MM.1S (cell line): ENCODE results near the gene TGFA.

Experiments
- DNase-seq: peaks from one replicate; pipeline ENCODE4 v3.0.0-alpha.2; 2015
- H2AFZ ChIP-seq: fragments of 300-600 bp; sonication (generic); 2 replicates; pipeline ENCODE4 v1.6.0; 2016; ENCODE audit warnings: antibody characterized with exemption, low read length
- H3F3A ChIP-seq: fragments of 300-600 bp; sonication (generic); 2 replicates; pipeline ENCODE4 v1.6.1; 2016; ENCODE audit warnings: mild to moderate bottlenecking, antibody characterized with exemption, low read length, moderate library complexity, mixed read lengths; ENCODE audit not compliant: insufficient read depth
- H3K27ac ChIP-seq: fragments of 300-600 bp; sonication (generic); 2 replicates; pipeline ENCODE4 v1.5.1; 2016; ENCODE audit warnings: mild to moderate bottlenecking, low read length
- H3K27me3 ChIP-seq: fragments of 300-600 bp; sonication (generic); replicated peaks from 2 replicates; pipeline ENCODE4 v1.6.0; 2016; ENCODE audit warnings: low read length; ENCODE audit not compliant: insufficient read depth
- H3K36me3 ChIP-seq: fragments of 300-600 bp; sonication (generic); replicated peaks from 2 replicates; pipeline ENCODE4 v1.6.1; 2016; ENCODE audit warnings: mild to moderate bottlenecking, low read length, mixed read lengths; ENCODE audit not compliant: insufficient read depth
- H3K4me1 ChIP-seq: fragments of 300-600 bp; sonication (generic); 2 replicates; pipeline ENCODE4 v1.6.1; 2016; ENCODE audit warnings: low read length, mixed read lengths
- H3K4me2 ChIP-seq: fragments of 300-600 bp; sonication (generic); 2 replicates; pipeline ENCODE4 v1.6.0; 2016; ENCODE audit warnings: low read depth, low read length
- H3K4me3 ChIP-seq: fragments of 300-600 bp; sonication (generic); 2 replicates; pipeline ENCODE4 v1.5.1; 2016; ENCODE audit warnings: low read length, mixed read lengths
- H3K79me2 ChIP-seq: fragments of 300-600 bp; sonication (generic); 2 replicates; pipeline ENCODE4 v1.6.1; 2016; ENCODE audit warnings: mixed run types, low read length, mixed read lengths
- H3K9ac ChIP-seq: fragments of 300-600 bp; sonication (generic); 2 replicates; pipeline ENCODE4 v1.6.1; 2016; ENCODE audit warnings: low read length, mixed read lengths
- H3K9me2 ChIP-seq: fragments of 300-600 bp; sonication (generic); replicated peaks from 2 replicates; pipeline ENCODE4 v1.6.1; 2016; ENCODE audit warnings: mild to moderate bottlenecking, low read length, mixed read lengths; ENCODE audit not compliant: insufficient read depth
- H3K9me3 ChIP-seq: fragments of 300-600 bp; sonication (generic); replicated peaks from 2 replicates; pipeline ENCODE4 v1.6.1; 2016; ENCODE audit warnings: mild to moderate bottlenecking, low read length, mixed read lengths; ENCODE audit not compliant: insufficient read depth
- H4K20me1 ChIP-seq: fragments of 300-600 bp; sonication (generic); 2 replicates; pipeline ENCODE4 v1.6.1; 2016; ENCODE audit warnings: mild to moderate bottlenecking, low read length, moderate library complexity, mixed read lengths; ENCODE audit not compliant: insufficient read depth
- EZH2 ChIP-seq: fragments of 300-600 bp; sonication (generic); optimal IDR thresholded peaks from 2 replicates; pipeline ENCODE3; 2017; ENCODE audit warnings: low read depth, mild to moderate bottlenecking, antibody characterized with exemption, low read length, mixed read lengths
- EZH2phosphoT487 ChIP-seq: fragments of 300-600 bp; sonication (generic); IDR thresholded peaks from 2 replicates; pipeline ENCODE4 v1.6.1; 2018; ENCODE audit warnings: antibody characterized with exemption, low read length
- TF ChIP-seq, protein P1 (sequence below): fragments of 300-600 bp; sonication (generic); IDR thresholded peaks from 2 replicates; pipeline ENCODE4 v1.5.1; 2016; ENCODE audit warnings: antibody characterized with exemption, low read length, mixed read lengths

The TGFA gene

GRCh38 chr2:70553584-70554337 lies at the start of gene TGFA:
Gene TGFA (minus strand): TSS chr2:70553826. CDS start chr2:70553767, 59 bp downstream.
- H3K79me2 ChIP-seq = peaks cover 36% of the 10 kb centered on the region
- H3K9me2 ChIP-seq = no peaks in the 10 kb centered on the region
- peak within 1 kb of the TSS; percentile 92 for H3K4me2 ChIP-seq
- H3K9me3 ChIP-seq = no peaks in the 10 kb centered on the region
- TF ChIP-seq, protein P1, sequence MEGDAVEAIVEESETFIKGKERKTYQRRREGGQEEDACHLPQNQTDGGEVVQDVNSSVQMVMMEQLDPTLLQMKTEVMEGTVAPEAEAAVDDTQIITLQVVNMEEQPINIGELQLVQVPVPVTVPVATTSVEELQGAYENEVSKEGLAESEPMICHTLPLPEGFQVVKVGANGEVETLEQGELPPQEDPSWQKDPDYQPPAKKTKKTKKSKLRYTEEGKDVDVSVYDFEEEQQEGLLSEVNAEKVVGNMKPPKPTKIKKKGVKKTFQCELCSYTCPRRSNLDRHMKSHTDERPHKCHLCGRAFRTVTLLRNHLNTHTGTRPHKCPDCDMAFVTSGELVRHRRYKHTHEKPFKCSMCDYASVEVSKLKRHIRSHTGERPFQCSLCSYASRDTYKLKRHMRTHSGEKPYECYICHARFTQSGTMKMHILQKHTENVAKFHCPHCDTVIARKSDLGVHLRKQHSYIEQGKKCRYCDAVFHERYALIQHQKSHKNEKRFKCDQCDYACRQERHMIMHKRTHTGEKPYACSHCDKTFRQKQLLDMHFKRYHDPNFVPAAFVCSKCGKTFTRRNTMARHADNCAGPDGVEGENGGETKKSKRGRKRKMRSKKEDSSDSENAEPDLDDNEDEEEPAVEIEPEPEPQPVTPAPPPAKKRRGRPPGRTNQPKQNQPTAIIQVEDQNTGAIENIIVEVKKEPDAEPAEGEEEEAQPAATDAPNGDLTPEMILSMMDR = peak; percentile 77
- TF ChIP-seq EZH2phosphoT487 (no peak), EZH2 (no peak)
- peak within 1 kb of the TSS; percentile 65 for H3K9ac ChIP-seq
- H3K27me3 ChIP-seq = no peaks in the 10 kb centered on the region
- peak within 1 kb of the TSS; percentile 85 for H3K4me3 ChIP-seq
- peak; percentile 89 for DNase-seq
- no peaks in the 10 kb centered on the region for H4K20me1 ChIP-seq
- peak within 1 kb of the TSS; percentile 75; the same call in 1 of the 2 replicates for H3K27ac ChIP-seq
- H3K36me3 ChIP-seq = no peaks in the 10 kb centered on the region
- peak within 1 kb of the TSS; percentile 95 for H2AFZ ChIP-seq
- H3K4me1 ChIP-seq = peaks cover 19% of the 10 kb centered on the region
- H3F3A ChIP-seq = peaks cover 13% of the 10 kb centered on the region

- H4K20me1 ChIP-seq = no peaks in the 10 kb centered on the region
- H3F3A ChIP-seq = no peaks in the 10 kb centered on the region
- H3K9ac ChIP-seq = no peak overlapping the region
- no peak overlapping the region for H2AFZ ChIP-seq
- H3K4me1 ChIP-seq = 0 out of 2 replicates have a peak, but pooled peaks cover 3% of the 10 kb centered on the region
- H3K9me3 ChIP-seq = no peaks in the 10 kb centered on the region
- H3K79me2 ChIP-seq = no peaks in the 10 kb centered on the region
- no peaks in the 10 kb centered on the region for H3K27me3 ChIP-seq
- DNase-seq = no peak
- no peak overlapping the region for H3K4me2 ChIP-seq
- no peaks in the 10 kb centered on the region for H3K36me3 ChIP-seq
- no peak overlapping the region for H3K27ac ChIP-seq
- TF ChIP-seq, protein P1 = peak; percentile 15
- no peak for TF ChIP-seq EZH2phosphoT487
- no peak overlapping the region for H3K4me3 ChIP-seq
- no peaks in the 10 kb centered on the region for H3K9me2 ChIP-seq
Measured at GRCh38 chr2:70603066-70603465, 49.4 kb upstream of the TGFA start.

DNA sequence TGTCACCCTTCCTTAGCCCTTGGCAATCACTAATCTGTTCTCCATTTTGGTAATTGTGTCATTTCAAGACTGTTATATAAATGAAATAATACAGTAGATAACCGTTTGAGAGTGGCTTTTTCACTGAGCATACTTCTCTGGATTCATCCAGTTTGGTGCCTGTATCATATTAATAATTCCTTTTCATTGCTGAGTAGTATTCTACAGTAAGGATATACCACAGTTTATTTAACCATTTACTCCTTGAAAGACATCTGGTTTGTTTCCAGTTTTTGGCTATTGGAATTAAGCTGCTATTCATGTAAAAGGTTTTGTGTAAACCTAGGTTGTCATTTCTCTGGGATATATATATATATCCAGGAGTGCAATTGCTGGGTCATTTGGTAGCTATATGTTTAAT lies 44.6 kb upstream of the TGFA start:
- Histone ChIP-seq H3K4me3 (no peak overlapping the region), H3K4me1 (no peaks in the 10 kb centered on the region), H3K9ac (no peak overlapping the region), H3K9me2 (no peaks in the 10 kb centered on the region), H3K79me2 (no peaks in the 10 kb centered on the region), H3K4me2 (no peak overlapping the region), H2AFZ (no peak overlapping the region), H3K36me3 (no peaks in the 10 kb centered on the region), H4K20me1 (no peaks in the 10 kb centered on the region), H3K9me3 (no peaks in the 10 kb centered on the region), H3K27me3 (no peaks in the 10 kb centered on the region), H3F3A (no peaks in the 10 kb centered on the region), H3K27ac (no peak overlapping the region)
- DNase-seq = no peak
- TF ChIP-seq EZH2phosphoT487 (no peak), EZH2 (no peak)
- TF ChIP-seq, protein P1 = no peak
